ENCODE data around the gene KIF2A.

The KIF2A gene

GRCh38 chr5:62306896-62307689, 1.1 kb downstream of the KIF2A start:
- TF ChIP-seq MAX (IDR thresholded peaks at IDR 0.05) (peak; percentile 65; the same call in 1 of the 2 replicates), ZBTB7A (IDR thresholded peaks at IDR 0.05; ENCODE audit: low read depth) (no peak), CREB1 (IDR thresholded peaks at IDR 0.05; ENCODE audit: low read depth) (no peak), REST (IDR thresholded peaks at IDR 0.05; ENCODE audit: low read depth) (no peak), TCF12 (IDR thresholded peaks at IDR 0.05; ENCODE audit: low read depth) (no peak), EP300 (IDR thresholded peaks at IDR 0.05; ENCODE audit: borderline replicate concordance) (no peak)

- TF ChIP-seq TCF12 (IDR thresholded peaks at IDR 0.05; ENCODE audit: low read depth) (no peak), TEAD4 (IDR thresholded peaks at IDR 0.05) (no peak), TAF1 (IDR thresholded peaks at IDR 0.05; ENCODE audit: low read depth) (no peak), CREB1 (IDR thresholded peaks at IDR 0.05; ENCODE audit: low read depth) (no peak), CEBPB (IDR thresholded peaks at IDR 0.05) (no peak), YY1 (IDR thresholded peaks at IDR 0.05; ENCODE audit: low read depth) (no peak), RAD21 (IDR thresholded peaks at IDR 0.05; ENCODE audit: low read depth) (no peak), USF1 (IDR thresholded peaks at IDR 0.05) (no peak), ZBTB7A (IDR thresholded peaks at IDR 0.05; ENCODE audit: low read depth) (no peak), REST (IDR thresholded peaks at IDR 0.05; ENCODE audit: low read depth) (no peak), NFIC (IDR thresholded peaks at IDR 0.05) (no peak), EGR1 (IDR thresholded peaks at IDR 0.05) (no peak), FOXM1 (IDR thresholded peaks at IDR 0.05; ENCODE audit: borderline replicate concordance, low read depth) (no peak), MAX (IDR thresholded peaks at IDR 0.05) (no peak), EP300 (IDR thresholded peaks at IDR 0.05; ENCODE audit: borderline replicate concordance) (no peak)
These were observed 2.4 kb downstream of the KIF2A start for GRCh38 chr5:62308439-62308838.

GRCh38 chr5:62309107-62309506, 3.1 kb downstream of the KIF2A start:
- TF ChIP-seq REST (IDR thresholded peaks at IDR 0.05; ENCODE audit: low read depth) (no peak), MAX (IDR thresholded peaks at IDR 0.05) (no peak), EGR1 (IDR thresholded peaks at IDR 0.05) (no peak), FOXM1 (IDR thresholded peaks at IDR 0.05; ENCODE audit: borderline replicate concordance, low read depth) (no peak), EP300 (IDR thresholded peaks at IDR 0.05; ENCODE audit: borderline replicate concordance) (no peak), RAD21 (IDR thresholded peaks at IDR 0.05; ENCODE audit: low read depth) (no peak), ZBTB7A (IDR thresholded peaks at IDR 0.05; ENCODE audit: low read depth) (no peak), NFIC (IDR thresholded peaks at IDR 0.05) (no peak), TAF1 (IDR thresholded peaks at IDR 0.05; ENCODE audit: low read depth) (no peak), USF1 (IDR thresholded peaks at IDR 0.05) (no peak), CEBPB (IDR thresholded peaks at IDR 0.05) (no peak), CREB1 (IDR thresholded peaks at IDR 0.05; ENCODE audit: low read depth) (no peak), TEAD4 (IDR thresholded peaks at IDR 0.05) (no peak), YY1 (IDR thresholded peaks at IDR 0.05; ENCODE audit: low read depth) (no peak)

Measured in Ishikawa (cell line).